Endodermal cell (in vitro differentiated cells): ENCODE results near the gene NYNRIN. TPM values are rescaled to one million over a fixed set of nuclear protein-coding genes. Genes with fewer than 3 reads are reported as not detected.

Experiments used
- DNase-seq: peaks from one replicate; pipeline ENCODE4 v3.0.0-alpha.2; 2017
- H3K27ac ChIP-seq: 2 replicates; pipeline ENCODE4 v1.5.1; 2013; ENCODE audit warnings: mild to moderate bottlenecking, low read depth, low read length, moderate library complexity
- H3K27me3 ChIP-seq: 2 replicates; pipeline ENCODE4 v1.6.1; 2013; ENCODE audit warnings: mild to moderate bottlenecking, low read length, moderate library complexity; ENCODE audit not compliant: insufficient read depth, control insufficient read depth, poor library complexity, severe bottlenecking
- H3K36me3 ChIP-seq: 2 replicates; pipeline ENCODE4 v1.7.0; 2013; ENCODE audit warnings: mild to moderate bottlenecking, low read length, moderate library complexity; ENCODE audit not compliant: control insufficient read depth, insufficient read depth
- H3K4me1 ChIP-seq: one replicate; pipeline ENCODE4 v1.7.0; 2013; ENCODE audit warnings: low read length; ENCODE audit not compliant: control insufficient read depth, insufficient read depth
- H3K4me3 ChIP-seq: 2 replicates; pipeline ENCODE4 v1.5.1; 2013; ENCODE audit warnings: mild to moderate bottlenecking, low read length, moderate library complexity
- H3K9ac ChIP-seq: 2 replicates; pipeline ENCODE4 v1.6.1; 2013; ENCODE audit warnings: mild to moderate bottlenecking, low read length, moderate library complexity; ENCODE audit not compliant: poor library complexity, severe bottlenecking; ENCODE audit errors: extremely low read depth
- H3K9me3 ChIP-seq: 2 replicates; pipeline ENCODE4 v1.6.1; 2013; ENCODE audit warnings: mild to moderate bottlenecking, low read length, moderate library complexity; ENCODE audit not compliant: control insufficient read depth
- H3K27ac Mint-ChIP-seq: 2 replicates; pipeline ENCODE4 v1.8.0; 2020; ENCODE audit warnings: mixed read lengths
- H3K27me3 Mint-ChIP-seq: 2 replicates; pipeline ENCODE4 v1.8.0; 2021; ENCODE audit warnings: mild to moderate bottlenecking, mixed read lengths; ENCODE audit not compliant: insufficient read depth
- H3K36me3 Mint-ChIP-seq: 2 replicates; pipeline ENCODE4 v1.8.0; 2020; ENCODE audit warnings: low read depth, mixed read lengths
- H3K4me1 Mint-ChIP-seq: 2 replicates; pipeline ENCODE4 v1.8.0; 2020; ENCODE audit warnings: mixed read lengths
- H3K4me3 Mint-ChIP-seq: 2 replicates; pipeline ENCODE4 v1.8.0; 2020; ENCODE audit warnings: mild to moderate bottlenecking, moderate library complexity, mixed read lengths
- H3K9me3 Mint-ChIP-seq: 2 replicates; pipeline ENCODE4 v1.8.0; 2020; ENCODE audit warnings: mild to moderate bottlenecking, mixed read lengths
- CTCF ChIP-seq: fragments of 200-600 bp; sonication (generic); conservative IDR thresholded peaks from 2 replicates; pipeline ENCODE4 v1.5.0; 2021; ENCODE audit warnings: antibody characterized with exemption, mild to moderate bottlenecking
- WGBS, 2 experiments: methylation state at CpG; one replicate each; pipeline versions ENCODE4 v1.1.5 to v1.1.7; 2013; ENCODE audit warnings: missing lambda C conversion rate in 2 of 2, mixed read lengths in 1 of 2; ENCODE audit not compliant: insufficient coverage in 1 of 2, insufficient read length in 1 of 2; 5-methylcytosine and 5-hydroxymethylcytosine counted together
- total RNA-seq, 2 donors: library from RNA; stranded (reverse); fragmentation: NEBNext Ultra II Directional in 1 of 2; extraction: Animal tissue kit (Norgen Biotek cat#: 25700) in 1 of 2; gene quantifications; 2 replicates in 1 of 2; 3 replicates in 1 of 2; pipeline ENCODE4 v1.2.1, GENCODE V29; 2021

Gene NYNRIN
- total RNA-seq, 2 donors from 2014 or later, result 19.5 to 19.7 TPM

DNA sequence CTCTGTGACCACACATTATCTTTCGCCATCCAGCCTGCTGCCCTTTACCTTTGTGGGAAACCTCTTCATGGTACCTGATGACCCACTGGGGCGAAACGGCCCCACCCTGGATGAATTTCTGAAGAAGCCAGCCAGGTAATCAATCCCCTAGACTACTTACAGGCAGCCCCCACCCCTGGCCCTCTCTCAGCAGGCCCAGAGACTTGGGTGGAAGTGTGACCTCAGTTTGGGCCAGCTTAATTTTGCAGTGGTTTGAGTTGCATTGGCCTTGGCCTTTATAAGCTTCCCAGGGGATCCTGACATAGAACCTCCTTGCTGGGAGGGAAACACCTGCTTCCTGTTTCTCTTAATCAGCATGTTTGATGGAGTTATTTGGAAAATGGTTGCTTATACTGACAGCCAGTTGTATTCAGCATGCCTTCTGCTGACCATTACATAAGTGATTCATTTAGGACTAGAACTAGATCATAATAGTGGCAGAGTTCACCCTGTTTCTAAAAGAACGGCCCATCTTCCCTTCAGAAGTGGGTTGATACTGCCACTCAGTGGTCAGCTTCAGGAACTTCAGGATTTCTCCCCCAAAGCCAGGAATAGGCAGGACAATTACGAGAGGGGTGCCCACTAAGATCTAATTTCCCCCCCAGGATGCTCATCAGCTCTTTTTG lies 37.7 kb downstream of the NYNRIN start:
- Histone ChIP-seq H3K4me3 (no peak overlapping the region), H3K9me3 (no peaks in the 10 kb centered on the region), H3K9ac (no peak overlapping the region), H3K36me3 (peaks cover 43% of the 10 kb centered on the region), H3K4me1 (peaks cover 24% of the 10 kb centered on the region), H3K27me3 (no peaks in the 10 kb centered on the region), H3K27ac (no peak overlapping the region)
- Mint-ChIP-seq H3K4me1 (peaks cover 23% of the 10 kb centered on the region), H3K9me3 (no peaks in the 10 kb centered on the region), H3K27ac (no peak overlapping the region), H3K4me3 (no peak overlapping the region), H3K27me3 (no peaks in the 10 kb centered on the region), H3K36me3 (peaks cover 54% of the 10 kb centered on the region)
- TF ChIP-seq CTCF, result peak; percentile 84
- 71 to 76% methylated on average over 3 to 5 of the region's 5 CpGs for WGBS, 2 experiments
- DNase-seq, result peak; percentile 74

DNA sequence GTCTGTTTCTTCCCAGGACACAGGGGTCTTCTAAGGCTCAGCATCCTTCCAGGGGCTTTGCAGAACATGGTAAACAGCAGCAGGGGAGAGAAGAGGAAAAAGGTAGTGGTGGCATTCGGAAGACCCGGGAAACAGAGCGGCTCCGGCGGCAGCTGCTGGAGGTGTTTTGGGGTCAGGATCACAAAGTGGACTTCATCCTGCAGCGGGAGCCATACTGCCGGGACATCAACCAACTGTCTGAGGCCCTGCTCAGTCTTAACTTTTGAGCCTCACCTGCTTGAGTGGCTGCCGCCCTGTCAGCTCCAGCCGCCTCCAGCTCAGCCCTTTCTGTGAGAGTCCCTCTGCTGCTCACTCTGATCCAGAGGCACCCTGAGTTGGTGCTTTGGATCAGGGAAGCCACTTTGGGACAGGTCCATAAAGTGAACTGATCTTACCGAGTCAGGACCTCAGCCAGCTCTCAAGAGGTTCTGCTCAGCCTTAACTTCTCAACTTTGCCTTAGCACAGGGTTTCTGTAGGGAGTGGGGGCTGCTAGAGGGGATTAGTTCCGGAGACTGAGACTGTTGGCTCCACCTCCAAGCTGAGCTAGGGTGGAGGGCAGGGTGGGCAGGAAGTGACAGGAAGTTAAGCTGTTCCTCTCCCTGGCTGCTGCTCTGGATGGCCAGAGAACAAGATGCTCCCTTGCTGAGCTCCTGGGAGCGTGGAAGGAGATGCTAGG lies 38.4 kb downstream of the NYNRIN start:
- Mint-ChIP-seq H3K4me3 (no peak overlapping the region), H3K4me1 (peaks cover 24% of the 10 kb centered on the region), H3K36me3 (peaks cover 50% of the 10 kb centered on the region), H3K9me3 (no peaks in the 10 kb centered on the region), H3K27ac (no peak overlapping the region), H3K27me3 (no peaks in the 10 kb centered on the region)
- Histone ChIP-seq H3K4me3 (no peak overlapping the region), H3K9me3 (no peaks in the 10 kb centered on the region), H3K4me1 (peaks cover 26% of the 10 kb centered on the region), H3K9ac (no peak overlapping the region), H3K27me3 (no peaks in the 10 kb centered on the region), H3K27ac (no peak overlapping the region), H3K36me3 (peaks cover 43% of the 10 kb centered on the region)
- no peak for DNase-seq
- peak; percentile 9 for TF ChIP-seq CTCF
- WGBS, 2 experiments, result 83 to 86% methylated on average over 8 to 12 of the region's 12 CpGs

DNA sequence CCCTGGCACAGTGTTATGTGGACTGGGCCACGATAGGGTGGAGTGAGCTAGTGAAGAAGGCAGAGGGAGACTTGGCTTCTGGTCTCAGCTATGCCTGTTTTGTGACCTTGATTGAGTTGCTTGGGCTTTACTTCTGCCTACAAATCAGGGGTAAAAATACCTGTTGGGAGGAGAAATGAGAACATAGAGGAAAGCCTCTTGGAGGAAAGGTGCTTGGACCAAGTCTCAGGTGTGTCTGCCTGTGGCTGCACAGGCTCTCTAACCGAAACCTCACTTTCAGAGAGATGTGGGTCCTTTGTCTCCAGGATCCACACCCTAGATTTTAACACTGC lies 38.9 kb downstream of the NYNRIN start:
- Mint-ChIP-seq H3K27ac (no peak overlapping the region), H3K4me1 (peaks cover 24% of the 10 kb centered on the region), H3K4me3 (no peak overlapping the region), H3K9me3 (no peaks in the 10 kb centered on the region), H3K27me3 (no peaks in the 10 kb centered on the region), H3K36me3 (peaks cover 49% of the 10 kb centered on the region)
- peaks cover 40% of the 10 kb centered on the region for H3K36me3 ChIP-seq
- peaks cover 26% of the 10 kb centered on the region for H3K4me1 ChIP-seq
- TF ChIP-seq CTCF, result no peak
- DNase-seq, result no peak
- H3K9ac ChIP-seq, result no peak overlapping the region
- H3K4me3 ChIP-seq, result no peak overlapping the region
- no peaks in the 10 kb centered on the region for H3K27me3 ChIP-seq
- 84 to 94% methylated on average over 2 of the region's 2 CpGs for whole genome bisulfite sequencing, 2 experiments
- no peak overlapping the region for H3K27ac ChIP-seq
- no peaks in the 10 kb centered on the region for H3K9me3 ChIP-seq
